Aorta (tissue), 5 donors: ENCODE results near the gene COLEC12. TPM values are rescaled to one million over a fixed set of nuclear protein-coding genes. Genes with fewer than 3 reads are reported as not detected.

ENCODE experiments used
- ATAC-seq: fragments of 200-7000 bp; cut with Tn5 transposase; one replicate; pipeline ENCODE4 v1.9.1; 2022; ENCODE audit warnings: moderate library complexity; ENCODE audit not compliant: low FRiP score
- DNase-seq, 2 donors: peaks; one replicate each; pipeline ENCODE4 v3.0.0-alpha.2; 2020
- H3K27ac ChIP-seq, 2 donors: one replicate each; pipeline ENCODE4 v1.5.1; 2013; ENCODE audit warnings: low read length in 2 of 2, mild to moderate bottlenecking in 2 of 2, moderate library complexity in 2 of 2, control low read depth in 1 of 2, inconsistent platforms in 1 of 2, low read depth in 1 of 2
- H3K27me3 ChIP-seq, 2 donors: one replicate each; pipeline ENCODE4 v1.6.1; 2013; ENCODE audit warnings: control low read depth in 1 of 2, low read length in 1 of 2, mild to moderate bottlenecking in 1 of 2, moderate library complexity in 1 of 2; ENCODE audit not compliant: insufficient read depth in 2 of 2, control insufficient read depth in 1 of 2
- H3K36me3 ChIP-seq, 2 donors: one replicate each; pipeline ENCODE4 v1.6.1; 2013; ENCODE audit warnings: control low read depth in 1 of 2, low read length in 1 of 2, mild to moderate bottlenecking in 1 of 2; ENCODE audit not compliant: insufficient read depth in 2 of 2, control insufficient read depth in 1 of 2
- H3K4me1 ChIP-seq, 2 donors: one replicate each; pipeline ENCODE4 v1.6.1; 2013; ENCODE audit warnings: low read length in 2 of 2, control low read depth in 1 of 2, mild to moderate bottlenecking in 1 of 2, moderate library complexity in 1 of 2; ENCODE audit not compliant: insufficient read depth in 2 of 2, control insufficient read depth in 1 of 2
- H3K4me3 ChIP-seq, 2 donors: one replicate each; pipeline ENCODE4 v1.5.1; 2013; ENCODE audit warnings: low read length in 2 of 2, control low read depth in 1 of 2, mild to moderate bottlenecking in 1 of 2
- H3K9me3 ChIP-seq: one replicate; pipeline ENCODE4 v1.6.1; 2013; ENCODE audit warnings: mild to moderate bottlenecking, low read length; ENCODE audit not compliant: control insufficient read depth
- WGBS, 2 donors: extraction: QIAGEN DNeasy Blood & Tissue Kit; methylation state at CpG; one replicate each; pipeline ENCODE4 v1.1.7; 2013; 5-methylcytosine and 5-hydroxymethylcytosine counted together
- intact Hi-C, 2 donors: fragments of 100-400 bp; cut with DNase I; formaldehyde crosslinking; loops; one replicate each; pipeline versions ENCODE4 v1.14.2 to v1.15.0; 2022
- polyA plus RNA-seq, 2 donors: library from polyadenylated mRNA; stranded (reverse); fragments of 200-250 nt; gene quantifications; one replicate each; pipeline ENCODE4 v1.2.3, GENCODE V29; 2013
- total RNA-seq, 2 donors: library from RNA; stranded (reverse); fragmentation: NEBNext Ultra II Directional; extraction: Animal tissue kit (Norgen Biotek cat#: 25700); gene quantifications; one replicate each; pipeline ENCODE4 v1.2.1, GENCODE V29; 2021
- donor health status: healthy with polysubstance abuse.
- donor health status: Bipolar disorder and iron deficiency.
- donor health status: DM: no; HTN: no; CAD: no.
- donor health status: DM: no; HTN: no; CAD: no.
- donor health status: DM: yes; HTN: yes; CAD: no.

The COLEC12 gene
- total and polyA plus RNA-seq, 4 donors = 2.4 to 46.1 (median 10.7) TPM

DNA sequence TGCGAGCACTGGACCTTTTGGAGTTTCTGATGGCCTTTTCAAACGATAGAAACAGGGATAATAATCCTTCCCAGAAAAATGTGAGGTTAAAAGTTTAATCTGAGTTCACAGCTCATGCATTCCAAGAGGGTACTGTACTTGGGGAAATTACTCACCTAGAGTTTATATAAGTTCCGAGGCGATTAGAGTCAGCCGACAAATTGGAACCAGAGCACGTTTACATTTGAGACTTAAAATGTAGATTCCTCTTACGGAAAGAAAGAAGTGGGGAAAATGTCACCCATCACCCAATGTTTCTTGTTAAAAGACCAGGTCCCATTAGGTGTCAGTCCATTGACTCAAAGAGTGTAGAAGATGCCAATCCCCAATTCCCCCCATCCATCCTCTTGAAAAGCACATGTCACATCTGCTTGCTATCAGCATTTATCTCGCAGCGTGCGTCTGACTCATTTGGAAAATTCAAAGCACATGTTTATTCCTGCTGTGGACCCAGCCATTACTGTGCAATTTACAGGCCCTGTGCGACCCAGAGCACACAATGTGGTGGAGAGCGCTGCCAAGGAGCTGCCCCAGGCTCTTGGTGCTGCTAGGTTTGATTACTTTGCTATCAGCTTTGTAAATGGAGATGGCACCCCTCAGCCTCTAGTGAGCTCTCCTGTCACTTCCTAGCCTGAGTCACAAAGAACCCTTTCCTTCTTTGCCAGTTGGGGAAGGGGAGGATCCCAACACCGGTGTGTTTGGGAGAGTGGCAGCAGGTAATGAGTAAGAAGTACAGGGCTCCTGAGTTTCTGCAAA lies 104.8 kb downstream of the COLEC12 start:
- ATAC-seq = peak; percentile 71
- H3K36me3 ChIP-seq = no peaks in the 10 kb centered on the region
- H3K27me3 ChIP-seq = no peaks in the 10 kb centered on the region
- no peak overlapping the region for H3K4me3 ChIP-seq
- WGBS, 2 donors = 34 to 35% methylated on average over 13 of the region's 13 CpGs
- no peaks in the 10 kb centered on the region for H3K9me3 ChIP-seq
- H3K27ac ChIP-seq = peak overlapping the region in 1 of 2 donors; percentile 63
- no peak for DNase-seq
- intact Hi-C loops = no loop called here
- H3K4me1 ChIP-seq = peaks cover 0 to 3% of the 10 kb centered on the region in 2 donors

- DNase-seq = peak in 1 of 2 donors; percentile 77
Measured at GRCh38 chr18:394987-395362, 105.5 kb downstream of the COLEC12 start.

DNA sequence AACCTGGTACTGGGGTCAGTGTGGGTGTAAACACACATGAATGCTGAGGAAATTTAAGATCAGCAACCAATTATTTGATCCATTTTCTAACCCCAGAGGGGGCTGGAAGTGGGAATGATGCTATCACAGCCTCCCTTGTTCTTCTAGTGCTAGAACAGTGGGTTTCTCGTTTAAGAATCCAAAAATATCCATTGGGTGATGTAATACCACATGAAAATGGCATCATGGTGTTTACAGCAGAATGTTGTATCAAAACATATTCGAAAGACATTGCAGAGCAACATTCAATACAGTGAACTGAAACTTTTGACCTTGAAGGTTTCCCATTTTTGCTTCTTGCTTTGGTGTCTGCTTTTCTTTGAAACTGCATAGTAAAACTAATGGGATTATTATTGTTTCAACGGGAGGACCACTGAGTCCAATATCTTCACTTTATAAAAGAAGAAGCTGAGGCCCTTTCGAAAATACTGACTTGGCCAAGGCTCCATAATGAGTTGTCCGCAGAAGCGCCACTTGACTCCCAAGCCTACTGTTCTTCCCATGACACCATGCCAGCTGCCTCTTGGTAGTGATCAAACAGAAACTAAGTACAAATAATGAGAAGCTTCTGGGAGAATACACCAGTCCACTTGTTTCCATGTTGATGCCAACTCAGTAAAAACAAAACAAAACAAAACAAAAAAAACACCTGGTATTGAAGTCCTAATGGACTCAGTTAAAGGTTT lies 106.1 kb downstream of the COLEC12 start:
- Histone ChIP-seq H3K27me3 (no peaks in the 10 kb centered on the region), H3K27ac (peak overlapping the region in 1 of 2 donors; percentile 56), H3K9me3 (no peaks in the 10 kb centered on the region), H3K4me1 (peaks cover 0 to 3% of the 10 kb centered on the region in 2 donors), H3K36me3 (no peaks in the 10 kb centered on the region), H3K4me3 (no peak overlapping the region)
- intact Hi-C loops = no loop called here
- DNase-seq (no peak), ATAC-seq (no peak)
- 80 to 82% methylated on average over 6 of the region's 6 CpGs for WGBS, 2 donors

More at GRCh38 chr18:394987-395362, 105.5 kb downstream of the COLEC12 start:
- no peaks in the 10 kb centered on the region for H3K36me3 ChIP-seq
- no peak overlapping the region for H3K4me3 ChIP-seq
- no peaks in the 10 kb centered on the region for H3K27me3 ChIP-seq
- WGBS, 2 donors = 0 to 6% methylated on average over 1 of the region's 1 CpG
- ATAC-seq = peak; percentile 69
- H3K9me3 ChIP-seq = no peaks in the 10 kb centered on the region
- H3K27ac ChIP-seq = peak overlapping the region in 1 of 2 donors; percentile 63
- intact Hi-C loops = no loop called here
- H3K4me1 ChIP-seq = peaks cover 0 to 3% of the 10 kb centered on the region in 2 donors

DNA sequence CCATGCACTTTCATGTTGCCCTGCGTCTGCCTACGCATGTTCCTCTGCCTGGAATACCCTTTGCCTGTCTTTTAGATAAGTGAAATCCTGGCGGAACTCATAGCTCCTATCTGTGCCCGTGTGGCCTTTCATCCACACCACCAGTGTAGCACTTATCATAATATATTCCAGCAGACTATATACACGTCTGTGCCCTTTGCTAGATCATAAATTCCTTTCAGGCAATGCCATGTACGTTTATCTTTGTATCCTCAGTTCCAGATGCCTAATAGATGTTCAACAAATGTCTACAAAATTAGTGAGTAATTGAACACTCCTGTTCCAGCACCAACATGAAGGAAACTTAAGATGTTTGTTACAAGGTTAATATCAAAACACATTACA lies 106.9 kb downstream of the COLEC12 start:
- intact Hi-C loops = no loop called here
- Histone ChIP-seq H3K4me3 (no peak overlapping the region), H3K27me3 (no peaks in the 10 kb centered on the region), H3K27ac (no peak overlapping the region), H3K9me3 (no peaks in the 10 kb centered on the region), H3K4me1 (peaks cover 0 to 3% of the 10 kb centered on the region in 2 donors), H3K36me3 (no peaks in the 10 kb centered on the region)
- WGBS, 2 donors = 81 to 84% methylated on average over 6 of the region's 6 CpGs
- no peak for DNase-seq
- ATAC-seq = no peak

DNA sequence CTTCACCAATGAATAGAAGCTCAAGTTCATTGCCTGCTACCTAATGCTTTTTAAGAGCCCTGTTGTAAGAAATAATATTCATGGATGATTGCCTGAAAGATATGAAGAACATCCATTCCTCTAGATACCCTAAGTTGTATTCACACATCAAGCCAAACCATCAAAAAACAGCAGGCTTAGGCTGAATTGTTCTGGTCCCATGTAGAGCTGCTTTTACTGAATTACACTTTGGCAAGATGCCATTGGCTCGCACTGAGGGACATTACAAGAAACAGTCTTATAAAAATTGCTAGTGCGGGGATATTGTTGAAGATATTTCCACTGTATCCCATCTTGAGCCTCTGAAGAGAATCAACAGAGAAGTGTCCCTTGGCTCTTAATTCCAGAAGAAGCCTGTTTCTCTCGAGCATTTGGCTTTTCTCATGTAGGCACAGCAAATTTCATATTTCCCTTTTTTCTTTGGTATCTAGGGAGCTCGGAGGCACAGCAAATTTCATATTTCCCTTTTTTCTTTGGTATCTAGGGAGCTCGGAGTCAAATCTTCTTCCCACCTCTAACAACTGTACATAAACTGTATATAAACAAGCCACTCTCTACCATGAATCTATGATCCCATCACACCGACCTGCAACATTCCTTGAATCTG lies 107.5 kb downstream of the COLEC12 start:
- intact Hi-C loops = no loop called here
- WGBS, 2 donors = 67% methylated on average over 6 of the region's 6 CpGs
- Histone ChIP-seq H3K4me1 (peaks cover 0 to 3% of the 10 kb centered on the region in 2 donors), H3K27me3 (no peaks in the 10 kb centered on the region), H3K9me3 (no peaks in the 10 kb centered on the region), H3K4me3 (no peak overlapping the region), H3K36me3 (no peaks in the 10 kb centered on the region), H3K27ac (no peak overlapping the region)
- ATAC-seq = no peak
- no peak for DNase-seq

- H3K4me3 ChIP-seq = no peak overlapping the region
- no peak for DNase-seq
- no peaks in the 10 kb centered on the region for H3K36me3 ChIP-seq
- H3K27ac ChIP-seq = no peak overlapping the region
- peaks cover 0 to 3% of the 10 kb centered on the region in 2 donors for H3K4me1 ChIP-seq
- intact Hi-C loops = no loop called here
- no peaks in the 10 kb centered on the region for H3K9me3 ChIP-seq
- 93 to 96% methylated on average over 13 of the region's 13 CpGs for WGBS, 2 donors
- no peaks in the 10 kb centered on the region for H3K27me3 ChIP-seq
- no peak for ATAC-seq
Measured at GRCh38 chr18:390741-391478, 109.6 kb downstream of the COLEC12 start.

DNA sequence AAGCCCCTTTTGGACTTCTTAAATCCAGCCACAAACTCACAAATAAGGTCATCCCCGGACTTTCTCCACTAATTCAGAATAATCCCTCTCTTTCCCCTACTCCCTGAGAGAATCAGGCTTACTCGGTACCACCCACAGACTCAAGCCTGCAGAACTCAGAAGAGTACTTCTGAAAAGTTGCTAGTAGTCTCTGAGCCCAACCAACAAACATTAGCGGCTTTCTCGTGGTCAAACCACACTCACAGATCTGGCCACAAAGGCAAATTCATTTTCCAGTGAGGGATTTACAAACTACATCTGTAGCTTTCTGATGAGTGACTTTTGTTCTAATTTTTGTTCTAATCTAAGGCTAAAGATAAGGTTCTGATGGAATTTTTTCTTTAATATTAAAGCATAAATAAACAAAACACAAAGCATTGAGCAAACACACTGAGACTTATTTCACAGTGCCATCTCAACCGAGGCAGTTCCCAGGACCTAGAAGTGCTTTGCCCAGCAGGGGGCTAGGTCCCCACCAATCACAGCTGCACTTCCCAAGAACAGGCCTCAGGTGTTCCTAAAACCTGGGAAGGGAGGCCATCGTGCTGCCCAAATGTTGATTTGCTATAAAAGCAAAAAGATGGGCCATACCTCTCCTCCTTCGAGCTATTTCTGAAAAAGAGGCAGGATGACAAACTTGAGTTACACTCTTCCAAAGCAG lies 110.7 kb downstream of the COLEC12 start:
- no peaks in the 10 kb centered on the region for H3K36me3 ChIP-seq
- WGBS, 2 donors = 91 to 92% methylated on average over 7 of the region's 7 CpGs
- H3K27me3 ChIP-seq = no peaks in the 10 kb centered on the region
- DNase-seq (no peak), ATAC-seq (no peak)
- intact Hi-C loops = no loop called here
- H3K27ac ChIP-seq = no peak overlapping the region
- no peaks in the 10 kb centered on the region for H3K9me3 ChIP-seq
- no peaks in the 10 kb centered on the region for H3K4me1 ChIP-seq
- no peak overlapping the region for H3K4me3 ChIP-seq

GRCh38 chr18:388200-388599 lies 112.3 kb downstream of the COLEC12 start:
- DNase-seq (no peak), ATAC-seq (no peak)
- no peak overlapping the region for H3K27ac ChIP-seq
- intact Hi-C loops = no loop called here
- no peaks in the 10 kb centered on the region for H3K9me3 ChIP-seq
- no peaks in the 10 kb centered on the region for H3K27me3 ChIP-seq
- H3K4me1 ChIP-seq = no peaks in the 10 kb centered on the region
- 94 to 97% methylated on average over 5 of the region's 5 CpGs for WGBS, 2 donors
- no peaks in the 10 kb centered on the region for H3K36me3 ChIP-seq
- no peak overlapping the region for H3K4me3 ChIP-seq
